Measurements from ENCODE around the gene SLC35E4. TPM values are rescaled to one million over a fixed set of nuclear protein-coding genes. Genes with fewer than 3 reads are reported as not detected.

Gene SLC35E4
- total RNA-seq, 1 donor from 2014 or later, result 3.4 TPM

- Mint-ChIP-seq H3K27me3 (no peaks in the 10 kb centered on the region), H3K4me3 (no peak overlapping the region), H3K4me1 (ENCODE audit: unreplicated experiment) (peaks cover 5% of the 10 kb centered on the region), H3K9me3 (peaks cover 5% of the 10 kb centered on the region), H3K27ac (no peak overlapping the region), H3K36me3 (no peaks in the 10 kb centered on the region)
- DNase-seq (ENCODE audit: extremely low spot score, unreplicated experiment), result no peak
- TF ChIP-seq CTCF (conservative IDR thresholded peaks at IDR 0.05), result no peak
Measured at GRCh38 chr22:30648825-30649224, 13.2 kb downstream of the SLC35E4 start.

GRCh38 chr22:30649430-30650007, 13.9 kb downstream of the SLC35E4 start:
- Mint-ChIP-seq H3K4me3 (no peak overlapping the region), H3K4me1 (ENCODE audit: unreplicated experiment) (peaks cover 5% of the 10 kb centered on the region), H3K27me3 (no peaks in the 10 kb centered on the region), H3K36me3 (no peaks in the 10 kb centered on the region), H3K27ac (no peak overlapping the region), H3K9me3 (peaks cover 5% of the 10 kb centered on the region)
- DNase-seq (ENCODE audit: extremely low spot score, unreplicated experiment), result no peak
- no peak for TF ChIP-seq CTCF (conservative IDR thresholded peaks at IDR 0.05)

- TF ChIP-seq CTCF (conservative IDR thresholded peaks at IDR 0.05), result no peak
- Mint-ChIP-seq H3K4me3 (no peak overlapping the region), H3K27ac (no peak overlapping the region), H3K36me3 (no peaks in the 10 kb centered on the region), H3K27me3 (no peaks in the 10 kb centered on the region), H3K4me1 (ENCODE audit: unreplicated experiment) (peaks cover 5% of the 10 kb centered on the region), H3K9me3 (peaks cover 5% of the 10 kb centered on the region)
- DNase-seq (ENCODE audit: extremely low spot score, unreplicated experiment), result no peak
Measured at GRCh38 chr22:30650508-30651116, 15.0 kb downstream of the SLC35E4 start.

GRCh38 chr22:30652852-30653251, 17.3 kb downstream of the SLC35E4 start:
- Mint-ChIP-seq H3K4me3 (no peak overlapping the region), H3K4me1 (ENCODE audit: unreplicated experiment) (peaks cover 5% of the 10 kb centered on the region), H3K27ac (peak overlapping the region; percentile 70), H3K36me3 (no peaks in the 10 kb centered on the region), H3K27me3 (no peaks in the 10 kb centered on the region), H3K9me3 (peaks cover 5% of the 10 kb centered on the region)
- TF ChIP-seq CTCF (conservative IDR thresholded peaks at IDR 0.05), result no peak
- no peak for DNase-seq (ENCODE audit: extremely low spot score, unreplicated experiment)

- TF ChIP-seq CTCF (conservative IDR thresholded peaks at IDR 0.05), result no peak
- H3K4me1 Mint-ChIP-seq (ENCODE audit: unreplicated experiment), result peaks cover 5% of the 10 kb centered on the region
- H3K27ac Mint-ChIP-seq, result no peak overlapping the region
- DNase-seq (ENCODE audit: extremely low spot score, unreplicated experiment), result no peak
- H3K4me3 Mint-ChIP-seq, result no peak overlapping the region
- H3K9me3 Mint-ChIP-seq, result peaks cover 5% of the 10 kb centered on the region
- H3K27me3 Mint-ChIP-seq, result no peaks in the 10 kb centered on the region
- H3K36me3 Mint-ChIP-seq, result no peaks in the 10 kb centered on the region
Measured at GRCh38 chr22:30654361-30654760, 18.8 kb downstream of the SLC35E4 start.
